Caco-2 (cell line): ENCODE data around the gene NPAS2. TPM values are rescaled to one million over a fixed set of nuclear protein-coding genes. Genes with fewer than 3 reads are reported as not detected.

Experiments used
- BruUV-seq: library from RNA; stranded (reverse); fragments of 400-500 nt; replicated peaks from 2 replicates; lab custom pipeline; 2021; lab: Mats Ljungman, UMichigan
- CTCF ChIA-PET: fragments of 300-600 bp; sonication (Branson Sonifier 250); formaldehyde crosslinking; loops from one replicate; lab custom pipeline; 2022; ENCODE audit warnings: antibody characterized with exemption; lab: Charles Lee
- POLR2A ChIA-PET: fragments of 300-600 bp; sonication (Branson Sonifier 250); formaldehyde crosslinking; loops from one replicate; lab custom pipeline; 2022; ENCODE audit warnings: antibody characterized with exemption; lab: Charles Lee
- DNase-seq, 2 experiments: peaks; one replicate each; pipeline versions ENCODE4 v3.0.0 to v3.0.0-alpha.2; 2020 to 2022
- H3K27me3 ChIP-seq: replicated peaks from 2 replicates; pipeline ENCODE4 v1.6.0; 2011; ENCODE audit warnings: low read length; ENCODE audit not compliant: control insufficient read depth, insufficient read depth
- H3K36me3 ChIP-seq: 2 replicates; pipeline ENCODE4 v1.5.1; 2011; ENCODE audit warnings: low read length; ENCODE audit not compliant: control insufficient read depth, insufficient read depth
- H3K4me1 ChIP-seq: fragments of 250-450 bp; sonication (Bioruptor Pico); 2 replicates; pipeline ENCODE4 v1.5.1; 2020; ENCODE audit warnings: mild to moderate bottlenecking
- H3K4me3 ChIP-seq: 2 replicates; pipeline ENCODE4 v1.5.1; 2011; ENCODE audit warnings: low read depth, mild to moderate bottlenecking, control low read depth, low read length
- H3K9me3 ChIP-seq: fragments of 250-450 bp; sonication (Bioruptor Pico); 2 replicates; pipeline ENCODE4 v1.5.1; 2020; ENCODE audit warnings: mild to moderate bottlenecking, moderate library complexity
- H3K27ac Mint-ChIP-seq: one replicate; pipeline ENCODE4 v1.8.0; 2022; ENCODE audit warnings: mixed read lengths; ENCODE audit not compliant: unreplicated experiment
- H3K27me3 Mint-ChIP-seq: one replicate; pipeline ENCODE4 v1.8.0; 2022; ENCODE audit warnings: mixed read lengths; ENCODE audit not compliant: insufficient read depth, unreplicated experiment
- H3K36me3 Mint-ChIP-seq: one replicate; pipeline ENCODE4 v1.8.0; 2022; ENCODE audit warnings: mild to moderate bottlenecking, mixed read lengths; ENCODE audit not compliant: insufficient read depth, unreplicated experiment
- H3K4me1 Mint-ChIP-seq: one replicate; pipeline ENCODE4 v1.8.0; 2022; ENCODE audit warnings: low read depth, mixed read lengths; ENCODE audit not compliant: unreplicated experiment
- H3K4me3 Mint-ChIP-seq: one replicate; pipeline ENCODE4 v1.8.0; 2022; ENCODE audit warnings: mild to moderate bottlenecking, moderate library complexity, mixed read lengths; ENCODE audit not compliant: unreplicated experiment
- H3K9me3 Mint-ChIP-seq: one replicate; pipeline ENCODE4 v1.8.0; 2022; ENCODE audit warnings: mixed read lengths; ENCODE audit not compliant: unreplicated experiment
- intact Hi-C: fragments of 100-400 bp; cut with micrococcal nuclease; formaldehyde crosslinking; loops from one replicate; pipeline ENCODE4 v1.10.0; 2022; ENCODE audit not compliant: unreplicated experiment
- total RNA-seq: library from RNA; stranded (reverse); gene quantifications from 2 replicates; pipeline ENCODE4 v1.2.3, GENCODE V29; 2022
- TF ChIP-seq, protein P1 (sequence below), 2 experiments: fragments of 200-600 bp in 1 of 2; IDR thresholded peaks; 1 replicate in 1 of 2; 2 replicates in 1 of 2; pipeline versions ENCODE4 v1.5.1 to v1.8.0; 2011 to 2022; ENCODE audit warnings: antibody characterized with exemption in 1 of 2, control low read depth in 1 of 2, inconsistent platforms in 1 of 2, low read depth in 1 of 2, low read length in 1 of 2, mild to moderate bottlenecking in 1 of 2, moderate library complexity in 1 of 2; ENCODE audit not compliant: insufficient read depth in 1 of 2, severe bottlenecking in 1 of 2, unreplicated experiment in 1 of 2

Gene NPAS2
- total RNA-seq, 1 experiment from 2014 or later: 2.8 TPM

DNA sequence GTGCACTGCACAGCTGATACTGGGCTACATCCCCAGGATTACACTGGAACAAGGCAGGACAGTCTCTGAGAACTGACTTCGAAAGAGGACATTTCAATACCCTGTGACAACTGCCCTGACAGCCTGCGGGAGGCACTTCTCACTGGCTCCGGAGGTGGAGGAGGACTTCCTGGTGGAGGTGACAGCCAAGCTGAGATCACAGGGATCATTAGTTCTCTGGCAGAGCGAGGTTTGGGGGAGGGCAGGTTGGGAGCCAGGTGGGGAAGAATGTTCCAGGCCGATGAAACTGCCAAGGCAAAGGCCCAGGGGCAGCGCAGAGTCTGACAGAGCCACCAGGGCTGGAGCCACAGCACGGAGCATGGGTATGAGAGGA, 28.0 kb upstream of the NPAS2 start:
- no peak overlapping the region for H3K4me3 Mint-ChIP-seq
- H3K4me1 ChIP-seq: no peaks in the 10 kb centered on the region

GRCh38 chr2:100793220-100793619, 26.7 kb upstream of the NPAS2 start:
- CTCF ChIA-PET: interaction anchor here (0.6 kb wide), 1 partner anchor 26 kb away, joined by 4 read pairs; no protein-coding TSS in a partner anchor
- H3K9me3 ChIP-seq: 0 out of 2 replicates have a peak, but pooled peaks cover 6% of the 10 kb centered on the region
- no peaks in the 10 kb centered on the region for H3K27me3 ChIP-seq
- Mint-ChIP-seq H3K36me3 (peaks cover 11% of the 10 kb centered on the region), H3K4me1 (no peaks in the 10 kb centered on the region), H3K4me3 (no peak overlapping the region), H3K27me3 (peaks cover 4% of the 10 kb centered on the region), H3K9me3 (no peaks in the 10 kb centered on the region), H3K27ac (no peak overlapping the region)
- POLR2A ChIA-PET: no interaction called here
- intact Hi-C loops: no loop called here
- no peaks in the 10 kb centered on the region for H3K4me1 ChIP-seq
- TF ChIP-seq, protein P1, sequence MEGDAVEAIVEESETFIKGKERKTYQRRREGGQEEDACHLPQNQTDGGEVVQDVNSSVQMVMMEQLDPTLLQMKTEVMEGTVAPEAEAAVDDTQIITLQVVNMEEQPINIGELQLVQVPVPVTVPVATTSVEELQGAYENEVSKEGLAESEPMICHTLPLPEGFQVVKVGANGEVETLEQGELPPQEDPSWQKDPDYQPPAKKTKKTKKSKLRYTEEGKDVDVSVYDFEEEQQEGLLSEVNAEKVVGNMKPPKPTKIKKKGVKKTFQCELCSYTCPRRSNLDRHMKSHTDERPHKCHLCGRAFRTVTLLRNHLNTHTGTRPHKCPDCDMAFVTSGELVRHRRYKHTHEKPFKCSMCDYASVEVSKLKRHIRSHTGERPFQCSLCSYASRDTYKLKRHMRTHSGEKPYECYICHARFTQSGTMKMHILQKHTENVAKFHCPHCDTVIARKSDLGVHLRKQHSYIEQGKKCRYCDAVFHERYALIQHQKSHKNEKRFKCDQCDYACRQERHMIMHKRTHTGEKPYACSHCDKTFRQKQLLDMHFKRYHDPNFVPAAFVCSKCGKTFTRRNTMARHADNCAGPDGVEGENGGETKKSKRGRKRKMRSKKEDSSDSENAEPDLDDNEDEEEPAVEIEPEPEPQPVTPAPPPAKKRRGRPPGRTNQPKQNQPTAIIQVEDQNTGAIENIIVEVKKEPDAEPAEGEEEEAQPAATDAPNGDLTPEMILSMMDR (IDR thresholded peaks at IDR 0.05; ENCODE audit: insufficient read depth in 1 of 2, low read depth in 1 of 2, low read length in 1 of 2, severe bottlenecking in 1 of 2, unreplicated experiment in 1 of 2): no peak
- no peaks in the 10 kb centered on the region for H3K36me3 ChIP-seq
- no peak for DNase-seq
- BruUV-seq: no TSS peak
- H3K4me3 ChIP-seq: no peak overlapping the region

More for the DNA sequence above, 28.0 kb upstream of the NPAS2 start:
- H3K9me3 Mint-ChIP-seq: no peaks in the 10 kb centered on the region
- peaks cover 11% of the 10 kb centered on the region for H3K36me3 Mint-ChIP-seq
- no peaks in the 10 kb centered on the region for H3K4me1 Mint-ChIP-seq
- intact Hi-C loops: no loop called here
- Histone ChIP-seq H3K4me3 (no peak overlapping the region), H3K9me3 (0 out of 2 replicates have a peak, but pooled peaks cover 6% of the 10 kb centered on the region), H3K36me3 (no peaks in the 10 kb centered on the region), H3K27me3 (no peaks in the 10 kb centered on the region)
- no peak for DNase-seq
- no peak overlapping the region for H3K27ac Mint-ChIP-seq
- TF ChIP-seq, protein P1 (IDR thresholded peaks at IDR 0.05; ENCODE audit: insufficient read depth in 1 of 2, low read depth in 1 of 2, low read length in 1 of 2, severe bottlenecking in 1 of 2, unreplicated experiment in 1 of 2): no peak
- CTCF ChIA-PET: no interaction called here
- peaks cover 4% of the 10 kb centered on the region for H3K27me3 Mint-ChIP-seq
- POLR2A ChIA-PET: no interaction called here
- BruUV-seq: no TSS peak

- no peak overlapping the region for H3K27ac Mint-ChIP-seq
- CTCF ChIA-PET: no interaction called here
- H3K4me1 Mint-ChIP-seq: no peaks in the 10 kb centered on the region
- BruUV-seq: no TSS peak
- no peaks in the 10 kb centered on the region for H3K9me3 ChIP-seq
- no peak overlapping the region for H3K4me3 ChIP-seq
- H3K4me3 Mint-ChIP-seq: no peak overlapping the region
- intact Hi-C loops: no loop called here
- H3K27me3 ChIP-seq: no peaks in the 10 kb centered on the region
- no peak for DNase-seq
- H3K9me3 Mint-ChIP-seq: no peaks in the 10 kb centered on the region
- POLR2A ChIA-PET: interaction anchor here (0.6 kb wide), 1 partner anchor 163 kb away, joined by 3 read pairs; no protein-coding TSS in a partner anchor
- peaks cover 11% of the 10 kb centered on the region for H3K36me3 Mint-ChIP-seq
- no peaks in the 10 kb centered on the region for H3K36me3 ChIP-seq
- peaks cover 4% of the 10 kb centered on the region for H3K27me3 Mint-ChIP-seq
- TF ChIP-seq, protein P1 (IDR thresholded peaks at IDR 0.05; ENCODE audit: insufficient read depth in 1 of 2, low read depth in 1 of 2, low read length in 1 of 2, severe bottlenecking in 1 of 2, unreplicated experiment in 1 of 2): no peak
- no peaks in the 10 kb centered on the region for H3K4me1 ChIP-seq
Measured at GRCh38 chr2:100793982-100794381, 26.0 kb upstream of the NPAS2 start.
